ENCODE measurements around the gene DBH. TPM values are rescaled to one million over a fixed set of nuclear protein-coding genes. Genes with fewer than 3 reads are reported as not detected.

The DBH gene
- total RNA-seq, 3 donors from 2014 or later (not counting 1 experiment from before 2014, with no cell fraction given), result not detected

DNA sequence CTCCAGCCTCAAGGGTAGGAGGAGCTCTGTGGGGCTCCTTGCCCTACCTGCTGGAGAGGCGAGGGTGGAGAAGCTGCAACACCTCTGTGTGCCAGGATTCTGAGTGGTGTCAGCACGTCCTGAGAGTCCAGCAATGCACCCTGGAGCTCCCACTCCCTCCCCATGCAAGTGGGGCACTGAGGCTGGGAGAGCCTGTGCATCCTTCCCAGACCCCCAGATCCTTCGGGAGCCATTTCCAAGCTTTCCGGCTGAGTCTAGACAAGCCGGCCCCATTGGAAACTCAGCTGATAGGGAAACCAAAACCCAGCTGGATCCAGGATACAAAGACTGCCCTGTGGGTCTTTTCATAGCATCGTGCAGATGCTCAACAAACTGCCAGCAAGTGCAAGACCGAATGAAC is 28.8 kb upstream of the DBH start:
- peaks cover 0 to 4% of the 10 kb centered on the region in 2 donors for H3K4me1 Mint-ChIP-seq
- H3K9me3 ChIP-seq (ENCODE audit: control insufficient read depth, insufficient read depth, low read length), result no peaks in the 10 kb centered on the region
- no peaks in the 10 kb centered on the region for H3K9me3 Mint-ChIP-seq

DNA sequence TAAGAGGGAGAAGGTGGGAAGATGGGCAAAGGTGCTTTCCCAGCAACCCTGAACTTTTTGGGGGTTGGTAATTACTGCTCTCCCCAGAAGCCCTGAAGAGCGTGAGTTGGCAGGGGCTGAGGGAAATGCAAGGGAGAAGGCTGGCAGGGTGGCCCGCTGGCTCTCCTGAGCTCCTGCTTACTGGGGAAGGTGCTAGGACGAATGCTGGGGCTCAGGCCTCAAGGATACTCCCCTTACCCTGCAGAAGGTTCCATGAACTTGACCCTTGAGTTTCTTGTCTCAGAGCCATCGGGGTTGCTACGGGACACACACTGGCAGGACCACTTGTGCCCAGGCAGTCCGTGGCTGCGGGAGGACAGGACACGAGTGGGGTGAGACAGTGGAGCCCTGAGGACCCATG is 28.2 kb upstream of the DBH start:
- no peak overlapping the region for H3K4me3 ChIP-seq (ENCODE audit: low read length)
- TF ChIP-seq, protein P1, sequence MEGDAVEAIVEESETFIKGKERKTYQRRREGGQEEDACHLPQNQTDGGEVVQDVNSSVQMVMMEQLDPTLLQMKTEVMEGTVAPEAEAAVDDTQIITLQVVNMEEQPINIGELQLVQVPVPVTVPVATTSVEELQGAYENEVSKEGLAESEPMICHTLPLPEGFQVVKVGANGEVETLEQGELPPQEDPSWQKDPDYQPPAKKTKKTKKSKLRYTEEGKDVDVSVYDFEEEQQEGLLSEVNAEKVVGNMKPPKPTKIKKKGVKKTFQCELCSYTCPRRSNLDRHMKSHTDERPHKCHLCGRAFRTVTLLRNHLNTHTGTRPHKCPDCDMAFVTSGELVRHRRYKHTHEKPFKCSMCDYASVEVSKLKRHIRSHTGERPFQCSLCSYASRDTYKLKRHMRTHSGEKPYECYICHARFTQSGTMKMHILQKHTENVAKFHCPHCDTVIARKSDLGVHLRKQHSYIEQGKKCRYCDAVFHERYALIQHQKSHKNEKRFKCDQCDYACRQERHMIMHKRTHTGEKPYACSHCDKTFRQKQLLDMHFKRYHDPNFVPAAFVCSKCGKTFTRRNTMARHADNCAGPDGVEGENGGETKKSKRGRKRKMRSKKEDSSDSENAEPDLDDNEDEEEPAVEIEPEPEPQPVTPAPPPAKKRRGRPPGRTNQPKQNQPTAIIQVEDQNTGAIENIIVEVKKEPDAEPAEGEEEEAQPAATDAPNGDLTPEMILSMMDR (IDR thresholded peaks at IDR 0.05), result no peak
- WGBS (ENCODE audit: insufficient coverage), result 74% methylated on average over 8 of the region's 8 CpGs
- Mint-ChIP-seq H3K27ac (no peak overlapping the region), H3K9me3 (no peaks in the 10 kb centered on the region), H3K36me3 (no peaks in the 10 kb centered on the region), H3K27me3 (ENCODE audit: low read depth in 2 of 2) (peaks cover 27 to 35% of the 10 kb centered on the region in 2 donors), H3K4me3 (no peak overlapping the region), H3K4me1 (peaks cover 0 to 4% of the 10 kb centered on the region in 2 donors)
- no peaks in the 10 kb centered on the region for H3K4me1 ChIP-seq (ENCODE audit: control insufficient read depth, insufficient read depth, low read length)
- no peaks in the 10 kb centered on the region for H3K9me3 ChIP-seq (ENCODE audit: control insufficient read depth, insufficient read depth, low read length)
- peaks cover 12% of the 10 kb centered on the region for H3K27me3 ChIP-seq (ENCODE audit: control insufficient read depth, insufficient read depth, low read length)
- no peak overlapping the region for H3K27ac ChIP-seq (ENCODE audit: low read length)
- DNase-seq (no peak), ATAC-seq (no peak)
- intact Hi-C loops (cut with micrococcal nuclease), result no loop called here
- H3K36me3 ChIP-seq (ENCODE audit: control insufficient read depth, insufficient read depth, low read length), result no peaks in the 10 kb centered on the region

More for the DNA sequence above, 28.8 kb upstream of the DBH start:
- no peak for DNase-seq
- intact Hi-C loops (cut with micrococcal nuclease), result no loop called here
- TF ChIP-seq, protein P1 (IDR thresholded peaks at IDR 0.05), result no peak
- ATAC-seq, result no peak
- WGBS (ENCODE audit: insufficient coverage), result 59% methylated on average over 7 of the region's 7 CpGs
- Mint-ChIP-seq H3K27ac (no peak overlapping the region), H3K27me3 (ENCODE audit: low read depth in 2 of 2) (peaks cover 27 to 32% of the 10 kb centered on the region in 2 donors), H3K4me3 (no peak overlapping the region), H3K36me3 (no peaks in the 10 kb centered on the region)
- Histone ChIP-seq H3K4me1 (ENCODE audit: control insufficient read depth, insufficient read depth, low read length) (no peaks in the 10 kb centered on the region), H3K4me3 (ENCODE audit: low read length) (no peak overlapping the region), H3K27ac (ENCODE audit: low read length) (no peak overlapping the region), H3K27me3 (ENCODE audit: control insufficient read depth, insufficient read depth, low read length) (peaks cover 12% of the 10 kb centered on the region), H3K36me3 (ENCODE audit: control insufficient read depth, insufficient read depth, low read length) (no peaks in the 10 kb centered on the region)

DNA sequence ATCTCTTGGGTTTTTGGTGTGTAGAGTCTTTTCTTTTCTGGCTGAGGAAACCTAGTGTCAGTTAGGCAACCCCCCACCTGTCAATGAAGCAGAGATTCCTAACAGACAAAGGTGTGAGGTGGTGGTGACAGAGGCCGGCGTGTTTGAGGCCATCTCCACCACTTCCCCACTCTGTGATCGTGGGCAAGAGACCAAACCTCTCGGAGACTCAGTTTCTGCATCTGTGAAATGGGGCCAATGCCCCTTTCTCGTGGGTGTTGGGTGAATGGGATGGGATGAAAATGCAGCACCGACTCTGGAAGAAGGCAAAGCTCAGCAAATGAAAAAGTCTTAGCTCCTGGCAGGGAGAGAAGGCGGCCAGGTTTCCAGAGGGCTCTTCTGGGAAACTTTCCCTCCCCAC is 27.8 kb upstream of the DBH start:
- H3K36me3 Mint-ChIP-seq, result no peaks in the 10 kb centered on the region
- H3K4me1 Mint-ChIP-seq, result peaks cover 0 to 4% of the 10 kb centered on the region in 2 donors
- TF ChIP-seq, protein P1 (IDR thresholded peaks at IDR 0.05), result no peak
- DNase-seq, result no peak
- Histone ChIP-seq H3K27me3 (ENCODE audit: control insufficient read depth, insufficient read depth, low read length) (peaks cover 12% of the 10 kb centered on the region), H3K4me1 (ENCODE audit: control insufficient read depth, insufficient read depth, low read length) (no peaks in the 10 kb centered on the region), H3K9me3 (ENCODE audit: control insufficient read depth, insufficient read depth, low read length) (no peaks in the 10 kb centered on the region), H3K36me3 (ENCODE audit: control insufficient read depth, insufficient read depth, low read length) (no peaks in the 10 kb centered on the region), H3K27ac (ENCODE audit: low read length) (no peak overlapping the region), H3K4me3 (ENCODE audit: low read length) (no peak overlapping the region)
- no peak overlapping the region for H3K4me3 Mint-ChIP-seq
- intact Hi-C loops (cut with micrococcal nuclease), result no loop called here
- H3K9me3 Mint-ChIP-seq, result no peaks in the 10 kb centered on the region
- no peak overlapping the region for H3K27ac Mint-ChIP-seq
- no peak for ATAC-seq
- 77% methylated on average over 7 of the region's 7 CpGs for WGBS (ENCODE audit: insufficient coverage)
- H3K27me3 Mint-ChIP-seq (ENCODE audit: low read depth in 2 of 2), result peaks cover 30 to 39% of the 10 kb centered on the region in 2 donors

DNA sequence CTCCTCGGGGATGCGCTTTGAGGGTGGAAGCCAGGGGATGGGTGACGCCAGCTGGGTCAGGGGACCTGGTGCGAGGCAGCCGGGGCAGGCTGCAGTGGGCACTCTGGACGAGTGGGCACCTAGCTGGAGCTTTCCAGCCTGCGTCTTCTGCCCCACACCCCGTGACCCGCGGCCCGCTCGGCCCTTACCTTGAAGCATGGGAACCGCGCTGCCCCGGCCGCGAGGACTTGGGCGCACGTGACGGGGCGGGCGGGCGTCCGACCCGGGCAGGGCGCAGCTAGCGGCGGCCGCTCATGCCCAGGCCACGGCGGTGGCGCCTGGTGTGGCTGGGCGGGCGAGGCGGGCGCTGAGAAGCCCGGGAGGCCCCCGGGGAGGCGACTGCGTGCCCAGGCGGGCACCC is 27.3 kb upstream of the DBH start:
- H3K4me3 Mint-ChIP-seq, result no peak overlapping the region
- no peak overlapping the region for H3K27ac Mint-ChIP-seq
- WGBS (ENCODE audit: insufficient coverage), result 18% methylated on average over 41 of the region's 41 CpGs
- no peaks in the 10 kb centered on the region for H3K36me3 Mint-ChIP-seq
- no peaks in the 10 kb centered on the region for H3K9me3 Mint-ChIP-seq
- H3K27ac ChIP-seq (ENCODE audit: low read length), result no peak overlapping the region
- peaks cover 12% of the 10 kb centered on the region for H3K27me3 ChIP-seq (ENCODE audit: control insufficient read depth, insufficient read depth, low read length)
- H3K4me1 ChIP-seq (ENCODE audit: control insufficient read depth, insufficient read depth, low read length), result no peaks in the 10 kb centered on the region
- no peaks in the 10 kb centered on the region for H3K9me3 ChIP-seq (ENCODE audit: control insufficient read depth, insufficient read depth, low read length)
- no peak for DNase-seq
- TF ChIP-seq, protein P1 (IDR thresholded peaks at IDR 0.05), result no peak
- peaks cover 0 to 4% of the 10 kb centered on the region in 2 donors for H3K4me1 Mint-ChIP-seq
- no peak for ATAC-seq
- H3K36me3 ChIP-seq (ENCODE audit: control insufficient read depth, insufficient read depth, low read length), result no peaks in the 10 kb centered on the region
- no peak overlapping the region for H3K4me3 ChIP-seq (ENCODE audit: low read length)
- intact Hi-C loops (cut with micrococcal nuclease), result no loop called here
- H3K27me3 Mint-ChIP-seq (ENCODE audit: low read depth in 2 of 2), result peaks cover 30 to 43% of the 10 kb centered on the region in 2 donors

Data from natural killer cell (primary cell).